ENCODE results near the gene DERA. TPM values are rescaled to one million over a fixed set of nuclear protein-coding genes. Genes with fewer than 3 reads are reported as not detected.

The DERA gene
- total RNA-seq, 1 donor from 2014 or later, result 44.0 TPM

GRCh38 chr12:16016748-16017147 lies 105.6 kb downstream of the DERA start:
- peaks cover 7% of the 10 kb centered on the region for H3K4me1 ChIP-seq
- DNase-seq, result no peak
- no peaks in the 10 kb centered on the region for H3K27me3 ChIP-seq (ENCODE audit: low read depth)
- no peak for TF ChIP-seq CTCF (IDR thresholded peaks at IDR 0.05)
- H3K9me3 ChIP-seq, result peaks cover 12% of the 10 kb centered on the region
- H3K4me3 ChIP-seq, result no peak overlapping the region
- ATAC-seq, result peak in 1 of 2 donors; percentile 36
- no peak overlapping the region for H3K27ac ChIP-seq
- intact Hi-C loops (cut with DNase I), result no loop called here
- no peaks in the 10 kb centered on the region for H3K36me3 ChIP-seq

- intact Hi-C loops (cut with DNase I), result no loop called here
- Histone ChIP-seq H3K4me1 (no peaks in the 10 kb centered on the region), H3K27me3 (ENCODE audit: low read depth) (no peaks in the 10 kb centered on the region), H3K4me3 (no peak overlapping the region), H3K36me3 (no peaks in the 10 kb centered on the region), H3K9me3 (peaks cover 12% of the 10 kb centered on the region), H3K27ac (no peak overlapping the region)
- no peak for TF ChIP-seq CTCF (IDR thresholded peaks at IDR 0.05)
- no peak for ATAC-seq
- no peak for DNase-seq
Measured at GRCh38 chr12:16018306-16018705, 107.2 kb downstream of the DERA start.

- no peak for DNase-seq
- intact Hi-C loops (cut with DNase I), result no loop called here
- Histone ChIP-seq H3K4me1 (no peaks in the 10 kb centered on the region), H3K9me3 (peaks cover 8% of the 10 kb centered on the region), H3K27ac (no peak overlapping the region), H3K36me3 (no peaks in the 10 kb centered on the region), H3K4me3 (no peak overlapping the region), H3K27me3 (ENCODE audit: low read depth) (no peaks in the 10 kb centered on the region)
- no peak for ATAC-seq
- TF ChIP-seq CTCF (IDR thresholded peaks at IDR 0.05), result no peak
Measured at GRCh38 chr12:16019136-16019535, 108.0 kb downstream of the DERA start.

GRCh38 chr12:16020031-16020430 lies 108.9 kb downstream of the DERA start:
- Histone ChIP-seq H3K27me3 (ENCODE audit: low read depth) (no peaks in the 10 kb centered on the region), H3K36me3 (no peaks in the 10 kb centered on the region), H3K27ac (no peak overlapping the region), H3K9me3 (no peaks in the 10 kb centered on the region), H3K4me1 (no peaks in the 10 kb centered on the region), H3K4me3 (no peak overlapping the region)
- DNase-seq, result no peak
- ATAC-seq, result no peak
- TF ChIP-seq CTCF (IDR thresholded peaks at IDR 0.05), result no peak
- intact Hi-C loops (cut with DNase I), result no loop called here

GRCh38 chr12:16021026-16021425 lies 109.9 kb downstream of the DERA start:
- intact Hi-C loops (cut with DNase I), result no loop called here
- Histone ChIP-seq H3K27me3 (ENCODE audit: low read depth) (no peaks in the 10 kb centered on the region), H3K36me3 (no peaks in the 10 kb centered on the region), H3K9me3 (no peaks in the 10 kb centered on the region), H3K27ac (no peak overlapping the region), H3K4me3 (no peak overlapping the region), H3K4me1 (no peaks in the 10 kb centered on the region)
- TF ChIP-seq CTCF (IDR thresholded peaks at IDR 0.05), result no peak
- DNase-seq (no peak), ATAC-seq (no peak)

GRCh38 chr12:16021676-16022075 lies 110.5 kb downstream of the DERA start:
- DNase-seq (no peak), ATAC-seq (no peak)
- Histone ChIP-seq H3K36me3 (no peaks in the 10 kb centered on the region), H3K27ac (no peak overlapping the region), H3K4me3 (no peak overlapping the region), H3K27me3 (ENCODE audit: low read depth) (no peaks in the 10 kb centered on the region), H3K4me1 (no peaks in the 10 kb centered on the region), H3K9me3 (no peaks in the 10 kb centered on the region)
- intact Hi-C loops (cut with DNase I), result no loop called here
- no peak for TF ChIP-seq CTCF (IDR thresholded peaks at IDR 0.05)
